HEK293 (cell line): Measurements from ENCODE around the gene DND1.

Source experiments
- ZNF2 ChIP-seq: fragments of 450-650 bp; formaldehyde crosslinking; IDR thresholded peaks from 2 replicates; pipeline ENCODE4 v1.5.1; 2016; ENCODE audit warnings: missing biosample characterization, missing genetic modification characterization
- ZNF391 ChIP-seq: fragments of 450-650 bp; formaldehyde crosslinking; IDR thresholded peaks from 2 replicates; pipeline ENCODE4 v1.5.1; 2016; ENCODE audit warnings: low read depth, missing biosample characterization, missing genetic modification characterization, borderline replicate concordance
- ZNF544 ChIP-seq: fragments of 450-650 bp; formaldehyde crosslinking; IDR thresholded peaks from 2 replicates; pipeline ENCODE4 v1.5.0; 2017; ENCODE audit warnings: missing biosample characterization, missing genetic modification characterization
- ZNF596 ChIP-seq: fragments of 450-650 bp; IDR thresholded peaks from 2 replicates; pipeline ENCODE4 v1.5.0; 2018; ENCODE audit warnings: missing biosample characterization, mild to moderate bottlenecking, missing genetic modification characterization, moderate library complexity
- ZNF777 ChIP-seq: fragments of 450-650 bp; formaldehyde crosslinking; IDR thresholded peaks from 2 replicates; pipeline ENCODE4 v1.5.1; 2017; ENCODE audit warnings: missing biosample characterization, missing genetic modification characterization, borderline replicate concordance
- TF ChIP-seq, protein P1 (sequence below): fragments of 450-650 bp; formaldehyde crosslinking; IDR thresholded peaks from 2 replicates; pipeline ENCODE4 v1.5.1; 2016; ENCODE audit warnings: missing biosample characterization, missing genetic modification characterization

DNA sequence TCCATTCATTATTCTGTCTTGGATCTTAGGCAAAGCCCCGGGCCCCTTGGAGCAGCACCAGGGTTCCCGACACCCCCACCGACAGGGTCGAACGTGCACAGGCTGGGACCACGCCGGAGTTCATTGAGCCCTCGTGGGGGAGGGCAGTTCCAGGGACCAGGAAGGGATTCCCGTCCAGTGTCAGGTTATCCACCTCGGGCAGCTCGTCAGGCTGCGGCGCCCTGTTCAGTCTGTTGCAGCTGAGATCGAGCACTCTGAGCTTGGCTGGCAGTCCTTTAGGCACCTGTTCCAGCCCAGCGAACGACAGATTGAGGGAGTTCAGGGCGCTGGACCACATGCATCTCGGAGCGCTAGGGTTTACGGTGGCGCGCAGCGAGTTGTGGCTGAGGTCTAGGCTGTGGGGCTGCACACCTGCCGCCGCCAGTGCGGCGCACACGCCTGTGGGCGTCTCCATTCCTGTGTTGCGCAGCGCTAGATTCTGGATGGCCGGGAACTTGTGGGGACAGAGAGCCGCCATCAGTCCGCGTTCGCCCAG lies 41.5 kb downstream of the DND1 start:
- TF ChIP-seq ZNF391 (tag by site-specific recombination) (no peak), ZNF777 (tag by site-specific recombination) (no peak), ZNF2 (tag by site-specific recombination) (no peak), ZNF596 (tag by site-specific recombination) (no peak), ZNF544 (no peak)
- TF ChIP-seq, protein P1, sequence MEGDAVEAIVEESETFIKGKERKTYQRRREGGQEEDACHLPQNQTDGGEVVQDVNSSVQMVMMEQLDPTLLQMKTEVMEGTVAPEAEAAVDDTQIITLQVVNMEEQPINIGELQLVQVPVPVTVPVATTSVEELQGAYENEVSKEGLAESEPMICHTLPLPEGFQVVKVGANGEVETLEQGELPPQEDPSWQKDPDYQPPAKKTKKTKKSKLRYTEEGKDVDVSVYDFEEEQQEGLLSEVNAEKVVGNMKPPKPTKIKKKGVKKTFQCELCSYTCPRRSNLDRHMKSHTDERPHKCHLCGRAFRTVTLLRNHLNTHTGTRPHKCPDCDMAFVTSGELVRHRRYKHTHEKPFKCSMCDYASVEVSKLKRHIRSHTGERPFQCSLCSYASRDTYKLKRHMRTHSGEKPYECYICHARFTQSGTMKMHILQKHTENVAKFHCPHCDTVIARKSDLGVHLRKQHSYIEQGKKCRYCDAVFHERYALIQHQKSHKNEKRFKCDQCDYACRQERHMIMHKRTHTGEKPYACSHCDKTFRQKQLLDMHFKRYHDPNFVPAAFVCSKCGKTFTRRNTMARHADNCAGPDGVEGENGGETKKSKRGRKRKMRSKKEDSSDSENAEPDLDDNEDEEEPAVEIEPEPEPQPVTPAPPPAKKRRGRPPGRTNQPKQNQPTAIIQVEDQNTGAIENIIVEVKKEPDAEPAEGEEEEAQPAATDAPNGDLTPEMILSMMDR (tag by site-specific recombination), result no peak
